Measurements from ENCODE around the gene MTUS2. TPM values are rescaled to one million over a fixed set of nuclear protein-coding genes. Genes with fewer than 3 reads are reported as not detected.

The MTUS2 gene
- total RNA-seq, 4 donors from 2014 or later, result 0.16 to 0.75 (median 0.24) TPM

GRCh38 chr13:29547153-29547552 is 727.0 kb downstream of the MTUS2 start:
- H3K4me1 ChIP-seq, result peaks cover 0 to 18% (median 6%) of the 10 kb centered on the region in 4 donors
- no peaks in the 10 kb centered on the region for H3K9me3 ChIP-seq
- H3K4me3 ChIP-seq, result no peak overlapping the region
- TF ChIP-seq POLR2A (IDR thresholded peaks at IDR 0.05) (no peak), POLR2AphosphoS5 (IDR thresholded peaks at IDR 0.05) (no peak), EP300 (IDR thresholded peaks at IDR 0.05; ENCODE audit: low read depth) (no peak), CTCF (IDR thresholded peaks at IDR 0.05) (no peak)
- DNase-seq, result no peak
- H3K27ac ChIP-seq, result peak overlapping the region in 1 of 4 donors; percentile 69
- H3K27me3 ChIP-seq, result no peaks in the 10 kb centered on the region
- H3K36me3 ChIP-seq, result no peaks in the 10 kb centered on the region
- WGBS, 2 donors (ENCODE audit: low coverage in 1 of 2), result 86 to 91% methylated on average over 3 to 7 of the region's 7 CpGs
- intact Hi-C loops (cut with DNase I; ENCODE audit: low total_unique reads), result no loop called here
- in situ Hi-C loops (cut with MboI; ENCODE audit: low pct_ligation_motif_present in 1 of 4, low pct_unique_long_range_greater_than_20kb in 1 of 4, low sequenced_read_pairs in 3 of 4), result no loop called here

- DNase-seq, result no peak
- H3K4me3 ChIP-seq, result no peak overlapping the region
- 36 to 56% methylated on average over 6 to 7 of the region's 7 CpGs for WGBS, 2 donors (ENCODE audit: low coverage in 1 of 2)
Observed at GRCh38 chr13:29548722-29549121, 728.6 kb downstream of the MTUS2 start.

GRCh38 chr13:29550430-29550988 is 730.4 kb downstream of the MTUS2 start:
- Histone ChIP-seq H3K9me3 (no peaks in the 10 kb centered on the region), H3K27me3 (no peaks in the 10 kb centered on the region), H3K36me3 (no peaks in the 10 kb centered on the region), H3K4me3 (no peak overlapping the region), H3K27ac (no peak overlapping the region), H3K4me1 (peaks cover 0 to 18% (median 6%) of the 10 kb centered on the region in 4 donors)
- intact Hi-C loops (cut with DNase I; ENCODE audit: low total_unique reads), result no loop called here
- TF ChIP-seq CTCF (IDR thresholded peaks at IDR 0.05) (no peak), POLR2AphosphoS5 (IDR thresholded peaks at IDR 0.05) (no peak), POLR2A (IDR thresholded peaks at IDR 0.05) (no peak), EP300 (IDR thresholded peaks at IDR 0.05; ENCODE audit: low read depth) (no peak)
- 95 to 100% methylated on average over 1 to 5 of the region's 5 CpGs for WGBS, 2 donors (ENCODE audit: low coverage in 1 of 2)
- in situ Hi-C loops (cut with MboI; ENCODE audit: low pct_ligation_motif_present in 1 of 4, low pct_unique_long_range_greater_than_20kb in 1 of 4, low sequenced_read_pairs in 3 of 4), result no loop called here
- no peak for DNase-seq

More at GRCh38 chr13:29548722-29549121, 728.6 kb downstream of the MTUS2 start:
- H3K4me1 ChIP-seq, result peaks cover 0 to 18% (median 6%) of the 10 kb centered on the region in 4 donors
- intact Hi-C loops (cut with DNase I; ENCODE audit: low total_unique reads) (no loop called here), in situ Hi-C loops (cut with MboI; ENCODE audit: low pct_ligation_motif_present in 1 of 4, low pct_unique_long_range_greater_than_20kb in 1 of 4, low sequenced_read_pairs in 3 of 4) (no loop called here)
- no peaks in the 10 kb centered on the region for H3K9me3 ChIP-seq
- H3K36me3 ChIP-seq, result no peaks in the 10 kb centered on the region
- TF ChIP-seq POLR2AphosphoS5 (IDR thresholded peaks at IDR 0.05), result peak in 1 of 3 donors; percentile 43
- no peak for TF ChIP-seq EP300 (IDR thresholded peaks at IDR 0.05; ENCODE audit: low read depth)
- peak overlapping the region; percentile 42 to 77 (median 71) for H3K27ac ChIP-seq
- no peaks in the 10 kb centered on the region for H3K27me3 ChIP-seq

- WGBS, 2 donors (ENCODE audit: low coverage in 1 of 2), result 96 to 100% methylated on average over 2 to 6 of the region's 6 CpGs
- no peak overlapping the region for H3K4me3 ChIP-seq
- TF ChIP-seq POLR2AphosphoS5 (IDR thresholded peaks at IDR 0.05), result no peak
- TF ChIP-seq POLR2A (IDR thresholded peaks at IDR 0.05), result no peak
- no peak for TF ChIP-seq EP300 (IDR thresholded peaks at IDR 0.05; ENCODE audit: low read depth)
- no peak for TF ChIP-seq CTCF (IDR thresholded peaks at IDR 0.05)
- no peaks in the 10 kb centered on the region for H3K36me3 ChIP-seq
- intact Hi-C loops (cut with DNase I; ENCODE audit: low total_unique reads) (no loop called here), in situ Hi-C loops (cut with MboI; ENCODE audit: low pct_ligation_motif_present in 1 of 4, low pct_unique_long_range_greater_than_20kb in 1 of 4, low sequenced_read_pairs in 3 of 4) (no loop called here)
- no peak overlapping the region for H3K27ac ChIP-seq
- H3K9me3 ChIP-seq, result no peaks in the 10 kb centered on the region
- no peak for DNase-seq
- peaks cover 0 to 18% (median 6%) of the 10 kb centered on the region in 4 donors for H3K4me1 ChIP-seq
- no peaks in the 10 kb centered on the region for H3K27me3 ChIP-seq
Observed at GRCh38 chr13:29551214-29551613, 731.1 kb downstream of the MTUS2 start.

Small RNA genes within 50 kb of the gene (small RNA-seq; reads per million reads assigned to genes)
- 0 reads per million in 4 donors for gene AL359741.1

Other genes starting within 250 kb of the MTUS2 start
- 10 to 100 TPM; 24.7 to 56.8 (median 44.0) TPM for gene POMP, start 161.2 kb upstream of the MTUS2 start, total RNA-seq
- gene SLC46A3, start 101.4 kb upstream of the MTUS2 start, total RNA-seq, result 10 to 100 TPM in 3 of 4 donors, 1 to 10 TPM in 1; 6.4 to 65.8 (median 46.5) TPM